Ascending aorta (tissue), 2 donors: ENCODE results near the gene MRM2. TPM values are rescaled to one million over a fixed set of nuclear protein-coding genes. Genes with fewer than 3 reads are reported as not detected.

ENCODE experiments used
- DNase-seq, 2 donors: peaks; one replicate each; pipeline ENCODE4 v3.0.0-alpha.2; 2019; ENCODE audit warnings: low spot score in 2 of 2
- H3K27ac ChIP-seq, 2 donors: fragments of 200-600 bp; sonication (generic); one replicate each; pipeline ENCODE4 v1.5.1; 2016 to 2017; ENCODE audit warnings: mild to moderate bottlenecking in 1 of 2
- H3K27me3 ChIP-seq: fragments of 200-600 bp; sonication (generic); one replicate; pipeline ENCODE4 v1.5.1; 2017
- H3K36me3 ChIP-seq, 2 donors: fragments of 200-600 bp; sonication (generic); one replicate each; pipeline ENCODE4 v1.5.1; 2016
- H3K4me1 ChIP-seq, 2 donors: fragments of 200-600 bp; sonication (generic); one replicate each; pipeline ENCODE4 v1.5.1; 2016 to 2017; ENCODE audit warnings: mild to moderate bottlenecking in 1 of 2
- H3K4me3 ChIP-seq, 2 donors: fragments of 200-600 bp; sonication (generic); one replicate each; pipeline ENCODE4 v1.5.1; 2016 to 2017; ENCODE audit warnings: mild to moderate bottlenecking in 1 of 2
- H3K9me3 ChIP-seq, 2 donors: fragments of 200-600 bp; sonication (generic); one replicate each; pipeline ENCODE4 v1.5.1; 2016
- CTCF ChIP-seq, 3 experiments: fragments of 200-600 bp in 2 of 3; fragments of 450-650 bp in 1 of 3; sonication (generic) in 2 of 3; IDR thresholded peaks; one replicate each; pipeline ENCODE4 v1.5.1; 2016 to 2019; ENCODE audit warnings: antibody characterized with exemption in 3 of 3, mild to moderate bottlenecking in 1 of 3, moderate library complexity in 1 of 3
- intact Hi-C: fragments of 100-400 bp; cut with DNase I; formaldehyde crosslinking; loops from one replicate; pipeline ENCODE4 v1.15.1; 2023
- total RNA-seq: library from RNA; depleted of rRNA; stranded (reverse); fragments of >200 nt; gene quantifications from one replicate; pipeline ENCODE4 v1.1.0, GENCODE V29; 2016

The MRM2 gene
- total RNA-seq, 1 donor from 2014 or later = 6.7 TPM

GRCh38 chr7:2222516-2222915 lies 19.5 kb downstream of the MRM2 start:
- peaks cover 29 to 54% of the 10 kb centered on the region in 2 donors for H3K36me3 ChIP-seq
- H3K27me3 ChIP-seq = no peaks in the 10 kb centered on the region
- TF ChIP-seq CTCF (IDR thresholded peaks at IDR 0.05) = no peak
- intact Hi-C loops = no loop called here
- H3K9me3 ChIP-seq = no peaks in the 10 kb centered on the region
- no peaks in the 10 kb centered on the region for H3K4me1 ChIP-seq
- no peak overlapping the region for H3K27ac ChIP-seq
- no peak overlapping the region for H3K4me3 ChIP-seq
- DNase-seq = no peak

GRCh38 chr7:2220954-2221353 lies 21.1 kb downstream of the MRM2 start:
- no peaks in the 10 kb centered on the region for H3K4me1 ChIP-seq
- intact Hi-C loops = no loop called here
- no peaks in the 10 kb centered on the region for H3K9me3 ChIP-seq
- H3K27me3 ChIP-seq = no peaks in the 10 kb centered on the region
- H3K27ac ChIP-seq = no peak overlapping the region
- no peak for DNase-seq
- no peak for TF ChIP-seq CTCF (IDR thresholded peaks at IDR 0.05)
- no peak overlapping the region for H3K4me3 ChIP-seq
- H3K36me3 ChIP-seq = peaks cover 40 to 59% of the 10 kb centered on the region in 2 donors

GRCh38 chr7:2220506-2220905 lies 21.5 kb downstream of the MRM2 start:
- H3K9me3 ChIP-seq = no peaks in the 10 kb centered on the region
- no peaks in the 10 kb centered on the region for H3K27me3 ChIP-seq
- no peak overlapping the region for H3K27ac ChIP-seq
- no peak for TF ChIP-seq CTCF (IDR thresholded peaks at IDR 0.05)
- peaks cover 43 to 62% of the 10 kb centered on the region in 2 donors for H3K36me3 ChIP-seq
- no peaks in the 10 kb centered on the region for H3K4me1 ChIP-seq
- DNase-seq = no peak
- intact Hi-C loops = no loop called here
- no peak overlapping the region for H3K4me3 ChIP-seq

GRCh38 chr7:2220030-2220429 lies 22.0 kb downstream of the MRM2 start:
- intact Hi-C loops = no loop called here
- peaks cover 41 to 62% of the 10 kb centered on the region in 2 donors for H3K36me3 ChIP-seq
- no peak for DNase-seq
- no peak overlapping the region for H3K27ac ChIP-seq
- no peak overlapping the region for H3K4me3 ChIP-seq
- no peaks in the 10 kb centered on the region for H3K4me1 ChIP-seq
- no peak for TF ChIP-seq CTCF (IDR thresholded peaks at IDR 0.05)
- no peaks in the 10 kb centered on the region for H3K27me3 ChIP-seq
- H3K9me3 ChIP-seq = no peaks in the 10 kb centered on the region

- Histone ChIP-seq H3K9me3 (no peaks in the 10 kb centered on the region), H3K27me3 (no peaks in the 10 kb centered on the region), H3K27ac (no peak overlapping the region), H3K4me3 (no peak overlapping the region), H3K4me1 (no peaks in the 10 kb centered on the region), H3K36me3 (peaks cover 43 to 62% of the 10 kb centered on the region in 2 donors)
- intact Hi-C loops = no loop called here
- no peak for DNase-seq
- no peak for TF ChIP-seq CTCF (IDR thresholded peaks at IDR 0.05)
Observed at GRCh38 chr7:2219606-2220005, 22.4 kb downstream of the MRM2 start.

- Histone ChIP-seq H3K27ac (no peak overlapping the region), H3K4me1 (no peaks in the 10 kb centered on the region), H3K4me3 (no peak overlapping the region), H3K36me3 (peaks cover 48 to 66% of the 10 kb centered on the region in 2 donors), H3K27me3 (no peaks in the 10 kb centered on the region), H3K9me3 (no peaks in the 10 kb centered on the region)
- DNase-seq = no peak
- TF ChIP-seq CTCF (IDR thresholded peaks at IDR 0.05) = no peak
- intact Hi-C loops = no loop called here
Observed at GRCh38 chr7:2219136-2219535, 22.9 kb downstream of the MRM2 start.
